Vein endothelial cell (primary cell): Measurements from ENCODE around the gene FBXO33. TPM values are rescaled to one million over a fixed set of nuclear protein-coding genes. Genes with fewer than 3 reads are reported as not detected.

ENCODE experiments used
- total RNA-seq: library from RNA; depleted of rRNA; stranded (reverse); fragments of >200 nt; gene quantifications from 2 replicates; pipeline ENCODE4 v1.2.3, GENCODE V29; 2012

The FBXO33 gene
- total RNA-seq = 11.1 and 13.2 TPM in 2 replicates

GRCh38 chr14:39432179-39432618 is at the start of gene FBXO33:
Gene FBXO33, minus strand, starts transcription at chr14:39432433. Its CDS starts 271 bp downstream, at chr14:39432162.

Other genes with a start within 250 kb of the FBXO33 start
- gene MIA2, start 198.5 kb downstream of the FBXO33 start, total RNA-seq = 17.3 and 19.1 TPM in 2 replicates